Brain microvascular endothelial cell (primary cell): Measurements from ENCODE around the gene TP53BP1.

ENCODE experiments used
- DNase-seq: peaks from one replicate; pipeline ENCODE4 v3.0.0-alpha.2; 2020
- H3K27ac ChIP-seq: fragments of 250-450 bp; sonication (Bioruptor Pico); 2 replicates; pipeline ENCODE4 v1.5.1; 2020; ENCODE audit warnings: mild to moderate bottlenecking, moderate library complexity
- H3K27me3 ChIP-seq: fragments of 250-450 bp; sonication (Bioruptor Pico); replicated peaks from 2 replicates; pipeline ENCODE4 v1.5.1; 2020; ENCODE audit warnings: mild to moderate bottlenecking
- H3K36me3 ChIP-seq: fragments of 250-450 bp; sonication (Bioruptor Pico); replicated peaks from 2 replicates; pipeline ENCODE4 v1.5.1; 2020; ENCODE audit warnings: mild to moderate bottlenecking
- H3K4me3 ChIP-seq: 2 replicates; pipeline ENCODE4 v1.5.1; 2011; ENCODE audit warnings: low read depth, mild to moderate bottlenecking, control low read depth, low read length, moderate library complexity
- CTCF ChIP-seq: IDR thresholded peaks from 2 replicates; pipeline ENCODE4 v1.5.1; 2011; ENCODE audit warnings: low read depth, mild to moderate bottlenecking, moderate library complexity, low read length, control low read depth, inconsistent platforms; ENCODE audit errors: missing control alignments
- in situ Hi-C: cut with HindIII; loops from 2 replicates; pipeline ENCODE4 v1.10.0; 2017; ENCODE audit warnings: low sequenced_read_pairs, low pct_ligation_motif_present

TP53BP1 gene

GRCh38 chr15:43513550-43513949, 20.6 kb upstream of the TP53BP1 start:
- Histone ChIP-seq H3K4me3 (no peak overlapping the region), H3K27ac (no peak overlapping the region), H3K27me3 (no peaks in the 10 kb centered on the region), H3K36me3 (no peaks in the 10 kb centered on the region)
- in situ Hi-C loops: no loop called here
- no peak for TF ChIP-seq CTCF
- no peak for DNase-seq

GRCh38 chr15:43511012-43511885, 18.3 kb upstream of the TP53BP1 start:
- Histone ChIP-seq H3K4me3 (peak overlapping the region; percentile 64), H3K36me3 (no peaks in the 10 kb centered on the region), H3K27me3 (no peaks in the 10 kb centered on the region), H3K27ac (no peak overlapping the region)
- in situ Hi-C loops: no loop called here
- DNase-seq: no peak
- peak; percentile 56 for TF ChIP-seq CTCF

- H3K27me3 ChIP-seq: no peaks in the 10 kb centered on the region
- no peaks in the 10 kb centered on the region for H3K36me3 ChIP-seq
- DNase-seq: peak; percentile 98
- TF ChIP-seq CTCF: peak; percentile 72
- peak overlapping the region; percentile 64 for H3K4me3 ChIP-seq
- H3K27ac ChIP-seq: peak overlapping the region; percentile 80
- in situ Hi-C loops: no loop called here
Observed at GRCh38 chr15:43510200-43511011, 17.4 kb upstream of the TP53BP1 start.

- Histone ChIP-seq H3K27ac (peak overlapping the region; percentile 48), H3K4me3 (peak overlapping the region; percentile 64), H3K27me3 (no peaks in the 10 kb centered on the region), H3K36me3 (no peaks in the 10 kb centered on the region)
- DNase-seq: no peak
- TF ChIP-seq CTCF: no peak
- in situ Hi-C loops: no loop called here
Observed at GRCh38 chr15:43509660-43510199, 16.8 kb upstream of the TP53BP1 start.

GRCh38 chr15:43508991-43509659, 16.2 kb upstream of the TP53BP1 start:
- TF ChIP-seq CTCF: no peak
- no peak overlapping the region for H3K4me3 ChIP-seq
- DNase-seq: no peak
- no peaks in the 10 kb centered on the region for H3K36me3 ChIP-seq
- H3K27me3 ChIP-seq: no peaks in the 10 kb centered on the region
- peak overlapping the region; percentile 48 for H3K27ac ChIP-seq
- in situ Hi-C loops: no loop called here
